Nephron (organoid): ENCODE results near the gene CFB.

ENCODE experiments used
- H3K27ac Mint-ChIP-seq, 3 experiments: 2 replicates each; pipeline ENCODE4 v1.8.0; 2020; ENCODE audit warnings: mixed read lengths in 3 of 3, mild to moderate bottlenecking in 2 of 3, moderate library complexity in 1 of 3
- H3K27me3 Mint-ChIP-seq: 2 replicates; pipeline ENCODE4 v1.8.0; 2021; ENCODE audit warnings: low read depth, mild to moderate bottlenecking, moderate library complexity, mixed read lengths
- H3K36me3 Mint-ChIP-seq: 2 replicates; pipeline ENCODE4 v1.8.0; 2020; ENCODE audit warnings: low read depth, mixed read lengths
- H3K4me1 Mint-ChIP-seq: 2 replicates; pipeline ENCODE4 v1.8.0; 2020; ENCODE audit warnings: mixed read lengths
- H3K4me3 Mint-ChIP-seq, 3 experiments: 2 replicates each; pipeline ENCODE4 v1.8.0; 2020; ENCODE audit warnings: mild to moderate bottlenecking in 3 of 3, mixed read lengths in 3 of 3, moderate library complexity in 2 of 3
- H3K9me3 Mint-ChIP-seq: 2 replicates; pipeline ENCODE4 v1.8.0; 2020; ENCODE audit warnings: mixed read lengths
- TF ChIP-seq, protein P1 (sequence below), 3 experiments: fragments of 200-600 bp; sonication (generic); IDR thresholded peaks; one replicate each; pipeline ENCODE4 v1.5.0; 2021; ENCODE audit warnings: antibody characterized with exemption in 3 of 3; ENCODE audit not compliant: unreplicated experiment in 3 of 3

Gene CFB

DNA sequence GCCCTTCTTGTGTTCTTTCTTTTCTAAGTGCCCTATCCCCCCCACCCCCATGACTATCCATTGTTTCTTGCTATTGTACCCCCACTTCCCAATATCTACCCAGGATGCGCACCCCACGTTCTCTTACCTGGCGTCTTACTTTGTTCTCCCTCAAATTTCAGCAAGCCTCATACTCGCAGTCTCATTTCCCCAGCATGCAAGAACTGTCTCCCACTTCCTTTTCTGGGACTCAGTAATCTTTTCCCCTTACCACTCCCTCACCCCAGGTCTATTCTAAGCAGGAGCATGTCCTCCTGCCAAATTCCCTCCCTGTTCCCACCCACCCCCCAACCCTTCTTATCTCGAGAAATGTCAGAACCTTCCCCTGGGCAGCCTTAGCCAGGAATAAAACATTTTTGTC lies 46.7 kb upstream of the CFB start:
- TF ChIP-seq, protein P1, sequence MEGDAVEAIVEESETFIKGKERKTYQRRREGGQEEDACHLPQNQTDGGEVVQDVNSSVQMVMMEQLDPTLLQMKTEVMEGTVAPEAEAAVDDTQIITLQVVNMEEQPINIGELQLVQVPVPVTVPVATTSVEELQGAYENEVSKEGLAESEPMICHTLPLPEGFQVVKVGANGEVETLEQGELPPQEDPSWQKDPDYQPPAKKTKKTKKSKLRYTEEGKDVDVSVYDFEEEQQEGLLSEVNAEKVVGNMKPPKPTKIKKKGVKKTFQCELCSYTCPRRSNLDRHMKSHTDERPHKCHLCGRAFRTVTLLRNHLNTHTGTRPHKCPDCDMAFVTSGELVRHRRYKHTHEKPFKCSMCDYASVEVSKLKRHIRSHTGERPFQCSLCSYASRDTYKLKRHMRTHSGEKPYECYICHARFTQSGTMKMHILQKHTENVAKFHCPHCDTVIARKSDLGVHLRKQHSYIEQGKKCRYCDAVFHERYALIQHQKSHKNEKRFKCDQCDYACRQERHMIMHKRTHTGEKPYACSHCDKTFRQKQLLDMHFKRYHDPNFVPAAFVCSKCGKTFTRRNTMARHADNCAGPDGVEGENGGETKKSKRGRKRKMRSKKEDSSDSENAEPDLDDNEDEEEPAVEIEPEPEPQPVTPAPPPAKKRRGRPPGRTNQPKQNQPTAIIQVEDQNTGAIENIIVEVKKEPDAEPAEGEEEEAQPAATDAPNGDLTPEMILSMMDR (IDR thresholded peaks at IDR 0.05; ENCODE audit: unreplicated experiment in 3 of 3) = no peak
- Mint-ChIP-seq H3K36me3 (peaks cover 11% of the 10 kb centered on the region), H3K27me3 (no peaks in the 10 kb centered on the region), H3K4me3 (peak overlapping the region; percentile 77 to 99 (median 89)), H3K27ac (peak overlapping the region; percentile 48 to 95 (median 81)), H3K4me1 (peaks cover 32% of the 10 kb centered on the region), H3K9me3 (no peaks in the 10 kb centered on the region)

DNA sequence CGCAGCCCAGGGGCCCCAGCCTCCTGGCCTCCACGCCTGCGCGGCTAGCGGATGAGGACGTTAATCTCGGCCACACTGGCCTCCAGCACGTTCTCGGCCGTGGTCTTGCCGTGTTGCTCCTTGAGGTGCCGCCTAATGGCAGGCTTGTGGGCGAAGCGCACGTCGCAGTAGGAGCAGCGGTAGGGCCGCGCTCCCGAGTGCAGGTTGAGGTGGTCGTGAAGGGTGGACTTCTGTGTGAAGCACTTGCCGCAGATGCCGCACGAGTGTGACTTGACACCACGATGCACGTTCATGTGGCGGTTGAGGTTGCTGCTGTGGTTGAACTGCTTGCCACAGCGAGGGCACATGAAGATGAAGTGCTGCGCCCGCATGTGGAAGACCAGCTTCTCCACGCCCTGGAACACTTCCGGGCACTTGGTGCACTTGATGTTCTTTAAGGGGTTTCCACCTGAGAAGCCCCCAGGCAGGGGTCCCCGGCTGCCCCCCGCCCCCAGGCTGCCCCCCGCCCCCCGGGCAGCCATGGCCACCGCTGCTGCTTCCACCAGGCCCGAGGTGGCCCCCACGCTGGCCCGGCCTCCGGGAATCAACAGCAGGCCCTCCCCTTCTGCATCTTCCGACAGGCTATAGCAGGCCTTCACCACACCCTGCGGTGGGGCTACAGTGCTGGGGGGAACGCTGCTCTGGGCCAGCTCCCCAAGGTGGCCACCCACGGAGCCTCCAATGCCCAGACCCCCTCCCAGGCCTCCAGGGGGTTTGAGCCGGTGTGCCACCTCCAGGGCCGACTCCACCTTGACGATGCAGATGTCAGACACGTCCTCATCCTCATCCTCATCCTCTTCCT lies 45.8 kb upstream of the CFB start:
- Mint-ChIP-seq H3K36me3 (peaks cover 7% of the 10 kb centered on the region), H3K27ac (peak overlapping the region; percentile 48 to 95 (median 81)), H3K4me3 (peak overlapping the region; percentile 81 to 99 (median 89)), H3K9me3 (no peaks in the 10 kb centered on the region), H3K27me3 (no peaks in the 10 kb centered on the region), H3K4me1 (peaks cover 32% of the 10 kb centered on the region)
- TF ChIP-seq, protein P1 (IDR thresholded peaks at IDR 0.05; ENCODE audit: unreplicated experiment in 3 of 3) = no peak

DNA sequence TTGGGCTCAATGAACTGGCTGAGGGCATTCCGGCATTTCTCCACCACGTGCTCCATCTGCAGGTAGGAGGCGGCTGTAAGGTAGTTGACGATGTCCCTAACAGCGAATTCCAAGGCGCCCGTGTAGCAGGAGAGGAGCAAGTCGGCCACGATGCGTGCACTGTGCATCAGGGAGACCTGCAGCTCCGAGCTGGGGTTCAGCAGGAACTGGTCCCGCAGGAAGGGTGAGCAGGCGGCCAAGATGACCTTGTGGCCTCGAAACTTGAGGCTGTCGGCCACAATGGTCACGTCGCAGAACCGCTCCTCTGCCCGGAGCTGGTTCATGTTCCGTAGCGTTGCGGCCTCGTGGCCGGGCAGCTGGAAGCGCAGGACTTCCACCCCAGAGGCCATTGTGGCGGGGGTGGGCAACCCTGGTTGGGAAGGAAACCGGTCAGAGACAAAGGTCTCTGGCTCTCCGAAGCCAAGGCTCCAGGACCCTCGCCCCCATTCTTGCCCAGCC lies 44.9 kb upstream of the CFB start:
- Mint-ChIP-seq H3K27me3 (no peaks in the 10 kb centered on the region), H3K9me3 (no peaks in the 10 kb centered on the region), H3K4me1 (peaks cover 34% of the 10 kb centered on the region), H3K27ac (peak overlapping the region; percentile 67 to 97 (median 75)), H3K4me3 (peak overlapping the region; percentile 81 to 89 (median 82)), H3K36me3 (no peaks in the 10 kb centered on the region)
- TF ChIP-seq, protein P1 (IDR thresholded peaks at IDR 0.05; ENCODE audit: unreplicated experiment in 3 of 3) = no peak

DNA sequence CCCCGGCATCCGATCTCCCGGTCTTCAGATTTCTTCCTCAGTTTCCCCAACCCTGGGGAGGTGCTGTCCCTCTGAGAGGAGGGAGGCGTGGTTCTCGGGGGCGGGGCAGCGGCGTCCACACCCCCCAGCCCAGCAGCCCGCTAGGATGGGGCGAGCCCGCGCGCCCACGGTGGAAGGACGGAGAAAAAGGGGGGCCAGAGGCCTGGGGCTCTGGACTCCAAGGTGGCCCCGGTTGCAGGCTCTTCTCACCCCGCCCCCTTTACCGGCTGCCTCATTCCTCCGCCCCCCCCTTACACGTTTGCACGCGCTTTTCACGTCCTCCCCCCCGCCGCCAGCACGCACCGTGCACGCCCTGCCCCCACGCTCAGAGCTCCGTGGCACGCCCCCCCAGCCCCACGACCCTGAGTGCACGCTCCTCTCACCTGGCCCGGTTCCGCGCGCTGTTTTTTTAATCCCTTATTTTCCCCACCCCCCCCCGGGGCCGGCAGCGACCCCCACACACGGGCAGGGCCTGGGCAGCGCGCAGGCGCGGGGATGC lies 44.4 kb upstream of the CFB start:
- no peaks in the 10 kb centered on the region for H3K9me3 Mint-ChIP-seq
- H3K4me3 Mint-ChIP-seq = peak overlapping the region; percentile 81 to 89 (median 82)
- H3K27me3 Mint-ChIP-seq = no peaks in the 10 kb centered on the region
- peak overlapping the region; percentile 67 to 97 (median 75) for H3K27ac Mint-ChIP-seq
- H3K36me3 Mint-ChIP-seq = no peaks in the 10 kb centered on the region
- peaks cover 37% of the 10 kb centered on the region for H3K4me1 Mint-ChIP-seq
- TF ChIP-seq, protein P1 (IDR thresholded peaks at IDR 0.05; ENCODE audit: unreplicated experiment in 3 of 3) = no peak

DNA sequence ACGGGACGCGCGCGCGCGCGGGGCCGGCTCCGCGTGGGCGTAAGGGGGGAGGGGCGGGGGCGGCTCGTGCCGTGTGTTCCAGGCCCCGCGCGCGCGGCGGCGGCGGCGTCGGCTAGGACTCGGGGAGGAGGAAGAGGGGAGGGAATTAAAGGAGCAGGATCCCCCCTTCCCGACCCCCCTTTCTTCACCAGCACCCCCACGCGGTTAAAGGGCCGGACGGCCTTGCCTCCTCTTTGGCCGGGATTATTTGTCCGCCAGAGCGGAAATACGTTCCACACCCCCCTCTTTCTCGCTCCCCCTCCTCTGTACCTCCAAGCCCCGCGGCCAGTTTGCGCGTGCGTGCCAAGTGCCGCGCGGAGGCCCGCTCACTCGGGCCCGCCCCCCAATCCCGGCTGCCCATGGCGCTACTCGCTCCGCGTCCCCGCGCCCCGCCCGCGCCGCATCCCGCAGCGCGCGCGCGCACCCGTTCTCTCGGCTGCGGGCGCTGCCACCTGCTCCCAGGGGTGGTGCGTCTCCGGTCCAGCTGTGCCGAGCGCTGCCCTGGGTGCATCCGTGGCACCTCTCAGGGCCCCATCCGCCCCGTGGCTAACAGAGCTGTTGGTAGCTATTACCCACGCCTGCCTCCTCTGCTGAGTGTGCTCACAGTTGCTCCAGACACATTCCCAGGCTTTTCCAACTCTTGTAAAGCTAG lies 43.8 kb upstream of the CFB start, which contains the start of gene ZBTB12:
Gene ZBTB12, minus strand, starts transcription at position 134 of the 691 bp plus-strand sequence. CDS start 781 bp downstream, outside the sequence.
- H3K4me1 Mint-ChIP-seq = peaks cover 37% of the 10 kb centered on the region

More for the DNA sequence above, 43.8 kb upstream of the CFB start, which contains the start of gene ZBTB12:
- H3K27me3 Mint-ChIP-seq = no peaks in the 10 kb centered on the region
- TF ChIP-seq, protein P1 (IDR thresholded peaks at IDR 0.05; ENCODE audit: unreplicated experiment in 3 of 3) = no peak
- peak within 1 kb of the TSS; percentile 81 to 89 (median 84) for H3K4me3 Mint-ChIP-seq
- no peaks in the 10 kb centered on the region for H3K9me3 Mint-ChIP-seq
- no peaks in the 10 kb centered on the region for H3K36me3 Mint-ChIP-seq
- peak within 1 kb of the TSS; percentile 94 to 97 (median 97) for H3K27ac Mint-ChIP-seq
